HG02588 (cell line): ENCODE results near the gene CTAG1B.
"Not testable (repeated sequence)": the region's sequence is repeated elsewhere in the genome, so short reads cannot be mapped to it uniquely, and the experiment has no call there.

Experiments
- ATAC-seq: cut with Tn5 transposase; IDR thresholded peaks from one replicate; pipeline ENCODE4 v1.9.1; 2021; ENCODE audit warnings: mild to moderate bottlenecking, moderate library complexity; ENCODE audit not compliant: unreplicated experiment

CTAG1B gene

DNA sequence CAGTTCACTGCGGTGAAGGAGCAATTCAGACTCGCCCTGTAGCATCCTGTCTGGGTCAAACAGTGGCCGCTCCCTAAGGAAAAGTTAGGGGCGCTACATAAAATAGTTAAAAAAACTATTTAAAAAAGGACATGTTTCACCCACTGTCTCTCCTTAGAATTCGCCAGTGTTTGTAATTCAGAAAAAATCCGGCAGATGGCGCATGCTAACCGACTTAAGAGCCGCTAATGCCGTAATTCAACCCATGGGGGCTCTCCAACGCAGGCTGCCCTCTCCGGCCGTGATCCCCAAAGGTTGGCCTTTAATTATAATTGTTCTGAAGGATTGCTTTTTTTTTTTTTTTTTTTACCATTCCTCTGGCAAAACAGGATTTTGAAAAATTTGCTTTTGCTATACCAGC is 28.7 kb downstream of the CTAG1B start:
- not testable (repeated sequence) for ATAC-seq

DNA sequence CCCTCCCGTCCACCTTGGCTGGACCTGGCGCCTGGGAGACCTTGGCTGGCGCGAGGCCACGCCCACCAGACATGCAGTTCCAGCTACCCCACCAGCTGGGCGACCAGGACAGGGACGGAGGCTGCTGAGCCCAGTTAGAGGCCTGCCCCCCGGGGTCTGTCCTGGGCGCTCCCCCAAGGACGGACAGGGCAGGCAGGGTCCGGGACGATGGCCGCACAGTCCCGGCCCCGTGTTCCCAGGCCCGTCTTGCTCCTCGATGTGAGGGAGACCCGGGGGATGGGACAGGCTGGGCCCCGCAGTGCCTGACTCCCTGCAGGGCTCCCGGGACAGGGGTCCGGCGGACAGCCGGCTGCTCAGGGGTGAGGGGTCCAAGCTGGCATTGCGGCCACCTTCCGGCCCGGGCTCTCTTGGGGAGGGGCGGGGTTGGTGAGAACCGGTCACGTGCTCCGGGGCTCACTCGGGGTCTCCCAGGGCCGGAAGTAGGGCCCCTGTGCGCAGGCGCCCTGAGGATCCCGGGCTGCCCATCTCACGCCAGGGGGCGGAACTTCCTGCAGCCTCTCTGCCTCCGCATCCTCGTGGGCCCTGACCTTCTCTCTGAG is 34.4 kb downstream of the CTAG1B start, which contains the start of gene CTAG1A:
CTAG1A (plus strand) TSS at position 549 of the 599 bp plus-strand sequence. CDS start 74 bp downstream, outside the sequence.
- ATAC-seq = not testable (repeated sequence)

DNA sequence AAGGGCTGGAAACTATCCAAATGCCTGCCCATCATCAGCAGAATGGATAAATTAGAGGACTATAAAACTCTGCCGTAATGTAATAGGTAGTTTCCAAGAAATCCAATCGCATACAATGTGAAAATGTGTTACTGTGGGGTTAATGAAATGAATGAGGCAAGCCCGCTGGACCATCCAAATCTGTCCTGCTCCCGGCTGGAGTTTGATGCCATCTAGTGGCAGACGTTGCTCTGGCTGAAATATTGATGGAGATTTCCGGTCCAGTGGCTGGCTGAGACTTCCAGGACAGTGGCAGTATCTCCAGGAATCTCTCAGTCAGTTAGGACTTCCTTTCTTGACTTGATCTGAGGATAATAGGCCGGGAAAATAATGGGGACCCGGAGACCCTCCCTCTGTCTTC is 36.1 kb downstream of the CTAG1B start:
- not testable (repeated sequence) for ATAC-seq

DNA sequence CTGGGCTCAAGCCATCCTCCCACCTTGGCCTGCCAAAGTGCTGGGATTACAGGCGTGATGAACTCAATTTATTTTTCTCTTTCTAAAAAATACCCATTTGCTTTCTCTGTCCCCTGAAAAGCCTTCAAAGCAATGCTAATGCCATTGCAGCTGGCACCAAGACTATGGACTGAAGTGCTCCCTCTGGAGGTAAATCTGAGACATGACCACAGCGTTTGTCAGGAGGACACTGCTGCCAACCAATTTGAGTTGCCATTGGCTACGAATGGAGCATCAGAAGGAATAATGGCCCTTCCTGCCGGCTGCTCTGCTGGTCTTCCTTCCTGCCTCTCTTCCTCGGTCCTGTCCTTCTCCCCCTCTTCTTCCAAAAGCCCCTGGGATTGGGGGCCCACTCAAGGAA is 44.0 kb downstream of the CTAG1B start:
- ATAC-seq = not testable (repeated sequence)

DNA sequence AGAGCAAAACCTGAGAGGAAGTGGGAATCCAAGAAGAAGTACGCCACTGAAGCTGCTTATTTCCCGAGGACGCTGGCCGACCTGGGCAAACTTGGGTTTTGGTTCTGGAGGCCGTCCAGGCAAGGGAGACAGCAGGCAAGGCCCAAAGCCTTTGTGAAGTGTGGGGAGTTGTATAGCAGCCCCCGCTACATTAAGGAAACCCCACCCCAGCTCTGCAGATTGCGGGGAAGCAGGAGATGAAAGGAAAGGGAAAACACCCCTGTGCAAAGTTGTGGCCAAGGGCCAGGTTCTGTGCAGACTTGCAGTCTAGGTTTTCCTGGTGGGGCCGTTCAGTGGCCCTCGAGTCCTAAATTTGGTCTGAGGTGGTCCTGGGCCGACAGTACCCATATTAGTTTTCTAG is 46.0 kb downstream of the CTAG1B start:
- ATAC-seq = not testable (repeated sequence)

DNA sequence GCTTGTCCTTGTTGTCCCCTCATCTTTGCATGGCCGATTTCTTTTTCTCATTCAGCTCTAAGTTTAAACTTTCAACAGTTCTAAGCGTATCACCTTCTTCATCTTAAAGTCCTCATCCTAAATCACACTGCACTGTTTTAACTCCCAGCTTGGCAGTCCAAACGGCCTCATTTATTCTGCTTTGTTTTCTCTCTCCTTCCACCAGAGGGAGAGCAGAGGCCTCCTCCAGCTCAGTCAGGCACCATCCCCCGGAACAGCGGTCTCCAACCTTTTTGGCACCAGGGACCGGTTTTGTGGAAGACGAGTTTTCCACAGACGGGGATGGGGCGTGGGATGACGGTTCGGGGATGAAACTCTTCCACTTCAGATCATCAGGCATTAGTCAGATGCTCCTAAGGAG is 48.7 kb downstream of the CTAG1B start:
- ATAC-seq = not testable (repeated sequence)
